ENCODE data around the gene FBXL15. TPM values are rescaled to one million over a fixed set of nuclear protein-coding genes. Genes with fewer than 3 reads are reported as not detected.

FBXL15 gene
- total and polyA plus RNA-seq, 2 experiments from 2014 or later, result 17.7 to 23.1 TPM

DNA sequence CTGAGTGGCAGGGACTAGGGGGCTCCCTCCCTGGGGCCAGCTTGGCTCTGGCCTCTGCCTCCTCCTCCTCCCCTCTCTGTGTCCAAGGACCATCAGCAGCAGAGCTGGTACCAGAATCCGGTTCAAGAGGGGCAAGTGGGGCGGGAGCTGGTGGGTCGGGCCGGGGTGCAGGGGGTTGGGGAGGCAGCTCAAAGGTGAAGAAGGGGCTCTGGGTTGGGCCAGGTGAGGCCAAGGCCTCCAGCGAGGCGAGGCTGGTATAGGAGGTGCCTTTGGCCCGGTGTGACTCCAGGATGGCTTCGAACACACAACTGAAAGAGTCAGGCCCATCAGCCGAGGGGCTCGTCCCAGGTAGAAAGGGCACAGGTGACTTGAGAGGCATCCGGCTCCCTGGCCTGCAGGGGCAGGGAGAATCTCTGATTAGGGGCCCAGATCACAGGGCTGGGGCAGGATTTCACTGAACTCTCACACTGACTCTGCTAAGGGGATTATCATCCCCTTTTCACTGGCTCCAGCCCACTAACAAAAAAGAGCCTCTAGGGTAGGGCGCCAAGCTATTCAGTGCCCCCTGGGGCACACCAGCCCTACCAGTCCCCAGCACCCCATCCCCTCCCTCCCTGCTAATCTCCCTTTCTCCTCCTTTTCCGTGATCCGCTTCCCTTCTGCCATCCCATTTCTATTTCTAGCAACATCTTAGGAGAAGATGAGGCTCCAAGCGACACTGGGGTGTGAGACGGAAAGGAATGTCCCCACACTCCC, 6.7 kb upstream of the FBXL15 start:
- H3K27me3 ChIP-seq (replicated peaks; ENCODE audit: insufficient read depth), result peaks cover 16% of the 10 kb centered on the region
- no peak overlapping the region for H3K9ac ChIP-seq
- H2AFZ ChIP-seq, result no peak overlapping the region
- 50 to 57% methylated on average over 9 to 16 of the region's 16 CpGs for WGBS, 2 experiments (ENCODE audit: low coverage in 1 of 2, low lambda C conversion rate in 2 of 2, missing lambda C conversion rate in 2 of 2)
- H4K20me1 ChIP-seq (ENCODE audit: insufficient read depth), result no peaks in the 10 kb centered on the region
- TF ChIP-seq EZH2phosphoT487 (IDR thresholded peaks at IDR 0.05; ENCODE audit: insufficient read depth, low read depth) (no peak), EZH2 (IDR thresholded peaks at IDR 0.05; ENCODE audit: insufficient read depth, poor library complexity, severe bottlenecking) (no peak)
- in situ Hi-C loops (cut with MboI), result no loop called here
- no peak for DNase-seq
- no peaks in the 10 kb centered on the region for H3K4me1 ChIP-seq (ENCODE audit: insufficient read depth)
- H3K27ac ChIP-seq, result no peak overlapping the region
- no peaks in the 10 kb centered on the region for H3K9me3 ChIP-seq (ENCODE audit: low read depth)
- no peaks in the 10 kb centered on the region for H3K79me2 ChIP-seq (ENCODE audit: insufficient read depth)
- no peak overlapping the region for H3K4me3 ChIP-seq
- no peak overlapping the region for H3K4me2 ChIP-seq (ENCODE audit: unreplicated experiment)
- no peaks in the 10 kb centered on the region for H3K36me3 ChIP-seq (ENCODE audit: low read depth)
- H3K9me2 ChIP-seq (ENCODE audit: insufficient read depth), result no peaks in the 10 kb centered on the region
- H3F3A ChIP-seq (ENCODE audit: insufficient read depth), result no peaks in the 10 kb centered on the region

DNA sequence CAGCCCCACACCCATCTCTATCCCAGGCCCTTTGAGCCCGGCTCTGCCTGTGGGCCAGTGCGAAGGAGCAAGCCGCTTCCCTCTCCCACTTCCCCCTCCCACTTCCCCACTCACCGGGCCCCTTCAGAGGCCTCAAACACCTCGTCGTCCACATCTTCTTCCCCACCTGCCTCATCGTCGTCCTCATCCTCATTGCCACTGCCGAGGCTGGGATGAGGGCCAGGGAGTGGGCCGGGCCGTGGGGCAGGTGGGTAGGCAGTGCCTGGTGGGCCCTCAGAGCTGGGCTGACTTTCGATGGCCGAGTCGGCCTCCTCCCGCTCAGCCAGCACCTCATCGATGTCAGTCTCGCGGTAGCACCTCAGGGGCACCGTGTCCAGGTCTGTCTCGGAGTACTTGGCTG, 5.9 kb upstream of the FBXL15 start:
- in situ Hi-C loops (cut with MboI), result no loop called here
- no peak for DNase-seq
- no peak overlapping the region for H3K27ac ChIP-seq
- WGBS, 2 experiments (ENCODE audit: low coverage in 1 of 2, low lambda C conversion rate in 2 of 2, missing lambda C conversion rate in 2 of 2), result 9 to 22% methylated on average over 10 to 20 of the region's 20 CpGs
- peaks cover 5% of the 10 kb centered on the region for H3K4me1 ChIP-seq (ENCODE audit: insufficient read depth)
- H4K20me1 ChIP-seq (ENCODE audit: insufficient read depth), result no peaks in the 10 kb centered on the region
- peaks cover 14% of the 10 kb centered on the region for H3K27me3 ChIP-seq (replicated peaks; ENCODE audit: insufficient read depth)
- no peak overlapping the region for H3K4me3 ChIP-seq
- H3K36me3 ChIP-seq (ENCODE audit: low read depth), result no peaks in the 10 kb centered on the region
- TF ChIP-seq EZH2phosphoT487 (IDR thresholded peaks at IDR 0.05; ENCODE audit: insufficient read depth, low read depth) (no peak), EZH2 (IDR thresholded peaks at IDR 0.05; ENCODE audit: insufficient read depth, poor library complexity, severe bottlenecking) (no peak)
- H3K9me2 ChIP-seq (ENCODE audit: insufficient read depth), result no peaks in the 10 kb centered on the region
- no peaks in the 10 kb centered on the region for H3K79me2 ChIP-seq (ENCODE audit: insufficient read depth)
- H3F3A ChIP-seq (ENCODE audit: insufficient read depth), result no peaks in the 10 kb centered on the region
- H3K9me3 ChIP-seq (ENCODE audit: low read depth), result no peaks in the 10 kb centered on the region
- H3K9ac ChIP-seq, result no peak overlapping the region
- H3K4me2 ChIP-seq (ENCODE audit: unreplicated experiment), result no peak overlapping the region
- H2AFZ ChIP-seq, result no peak overlapping the region

DNA sequence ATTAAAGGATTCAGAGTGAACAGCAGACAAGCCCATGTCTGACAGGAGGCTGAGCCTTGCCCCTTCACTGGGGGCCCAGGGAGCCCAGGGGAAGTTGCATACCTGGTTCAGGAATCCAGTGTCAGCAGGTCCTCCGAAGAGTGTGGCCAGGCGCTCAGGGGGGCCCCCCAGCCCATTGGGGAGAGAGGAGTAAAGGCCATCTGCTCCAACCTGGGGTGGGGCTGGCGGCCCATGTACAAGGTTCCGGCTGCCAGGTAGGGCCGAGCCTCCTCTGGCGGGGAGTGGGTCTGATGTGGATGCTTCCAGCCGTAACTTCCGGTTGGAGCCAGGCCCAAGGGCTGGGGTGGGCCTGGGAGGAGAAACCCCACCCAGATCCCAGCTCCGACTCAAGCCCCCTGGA, 4.4 kb upstream of the FBXL15 start:
- Histone ChIP-seq H3K9me3 (ENCODE audit: low read depth) (no peaks in the 10 kb centered on the region), H2AFZ (no peak overlapping the region), H3K36me3 (ENCODE audit: low read depth) (no peaks in the 10 kb centered on the region), H3K4me2 (ENCODE audit: unreplicated experiment) (no peak overlapping the region), H4K20me1 (ENCODE audit: insufficient read depth) (no peaks in the 10 kb centered on the region), H3K79me2 (ENCODE audit: insufficient read depth) (no peaks in the 10 kb centered on the region), H3K4me1 (ENCODE audit: insufficient read depth) (peaks cover 9% of the 10 kb centered on the region), H3K27me3 (replicated peaks; ENCODE audit: insufficient read depth) (peaks cover 10% of the 10 kb centered on the region; the same call in 1 of the 2 replicates), H3F3A (ENCODE audit: insufficient read depth) (peaks cover 7% of the 10 kb centered on the region; the same call in 1 of the 2 replicates), H3K4me3 (no peak overlapping the region), H3K9me2 (ENCODE audit: insufficient read depth) (no peaks in the 10 kb centered on the region), H3K9ac (no peak overlapping the region), H3K27ac (no peak overlapping the region)
- TF ChIP-seq EZH2 (IDR thresholded peaks at IDR 0.05; ENCODE audit: insufficient read depth, poor library complexity, severe bottlenecking), result no peak
- no peak for TF ChIP-seq EZH2phosphoT487 (IDR thresholded peaks at IDR 0.05; ENCODE audit: insufficient read depth, low read depth)
- WGBS, 2 experiments (ENCODE audit: low coverage in 1 of 2, low lambda C conversion rate in 2 of 2, missing lambda C conversion rate in 2 of 2), result 55 to 66% methylated on average over 8 of the region's 9 CpGs
- no peak for DNase-seq
- in situ Hi-C loops (cut with MboI), result no loop called here

DNA sequence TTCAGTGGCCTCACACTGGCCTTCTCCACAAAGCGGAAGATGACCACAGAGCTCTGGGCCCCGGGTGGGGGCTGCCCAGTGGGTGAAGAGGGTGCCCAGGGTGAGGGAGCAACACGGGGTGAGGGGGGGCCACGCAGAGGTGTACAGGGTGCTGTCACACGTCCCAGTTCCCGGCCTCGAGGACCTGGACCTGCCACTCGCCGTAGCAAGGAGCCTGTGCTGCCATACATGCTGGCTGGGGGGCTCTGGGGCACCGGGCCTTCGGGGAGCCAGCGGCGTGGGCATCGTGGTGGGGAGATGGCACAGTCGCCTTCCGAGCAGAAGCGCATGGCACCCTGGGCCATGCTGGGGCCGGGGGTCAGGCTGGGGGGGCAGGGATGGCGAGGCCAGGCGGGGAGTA, 3.9 kb upstream of the FBXL15 start:
- Histone ChIP-seq H2AFZ (no peak overlapping the region), H3K9ac (no peak overlapping the region), H3K36me3 (ENCODE audit: low read depth) (no peaks in the 10 kb centered on the region), H3K4me2 (ENCODE audit: unreplicated experiment) (no peak overlapping the region), H3K27ac (no peak overlapping the region), H3K9me2 (ENCODE audit: insufficient read depth) (no peaks in the 10 kb centered on the region), H3K27me3 (replicated peaks; ENCODE audit: insufficient read depth) (peaks cover 10% of the 10 kb centered on the region; the same call in 1 of the 2 replicates), H3K9me3 (ENCODE audit: low read depth) (no peaks in the 10 kb centered on the region), H4K20me1 (ENCODE audit: insufficient read depth) (no peaks in the 10 kb centered on the region), H3K4me1 (ENCODE audit: insufficient read depth) (peaks cover 9% of the 10 kb centered on the region), H3K79me2 (ENCODE audit: insufficient read depth) (no peaks in the 10 kb centered on the region), H3F3A (ENCODE audit: insufficient read depth) (peaks cover 7% of the 10 kb centered on the region; the same call in 1 of the 2 replicates), H3K4me3 (no peak overlapping the region)
- DNase-seq, result no peak
- in situ Hi-C loops (cut with MboI), result no loop called here
- no peak for TF ChIP-seq EZH2phosphoT487 (IDR thresholded peaks at IDR 0.05; ENCODE audit: insufficient read depth, low read depth)
- TF ChIP-seq EZH2 (IDR thresholded peaks at IDR 0.05; ENCODE audit: insufficient read depth, poor library complexity, severe bottlenecking), result no peak
- WGBS, 2 experiments (ENCODE audit: low coverage in 1 of 2, low lambda C conversion rate in 2 of 2, missing lambda C conversion rate in 2 of 2), result 59 to 63% methylated on average over 7 to 20 of the region's 20 CpGs
